Omental fat pad (tissue), 4 donors: ENCODE measurements around the gene AAK1. TPM values are rescaled to one million over a fixed set of nuclear protein-coding genes. Genes with fewer than 3 reads are reported as not detected.

Source experiments
- ATAC-seq: fragments of 150-250 bp; one replicate; pipeline ENCODE4 v1.9.1; 2016; ENCODE audit warnings: mild to moderate bottlenecking, moderate library complexity; ENCODE audit not compliant: low FRiP score
- DNase-seq: peaks from one replicate; pipeline ENCODE4 v3.0.0-alpha.2; 2019; ENCODE audit warnings: low spot score
- total RNA-seq, 4 donors: library from RNA; depleted of rRNA; stranded (reverse); fragments of >200 nt; gene quantifications; one replicate each; pipeline ENCODE4 v1.1.0, GENCODE V29; 2016
- TF ChIP-seq, protein P1 (sequence below), 3 donors: fragments of 450-650 bp; IDR thresholded peaks; one replicate each; pipeline ENCODE4 v1.5.1; 2016 to 2017; ENCODE audit warnings: antibody characterized with exemption in 3 of 3, mild to moderate bottlenecking in 3 of 3, moderate library complexity in 2 of 3

The AAK1 gene
- total RNA-seq, 4 donors from 2014 or later, result 41.4 to 62.3 (median 42.5) TPM

- DNase-seq (no peak), ATAC-seq (no peak)
- TF ChIP-seq, protein P1, sequence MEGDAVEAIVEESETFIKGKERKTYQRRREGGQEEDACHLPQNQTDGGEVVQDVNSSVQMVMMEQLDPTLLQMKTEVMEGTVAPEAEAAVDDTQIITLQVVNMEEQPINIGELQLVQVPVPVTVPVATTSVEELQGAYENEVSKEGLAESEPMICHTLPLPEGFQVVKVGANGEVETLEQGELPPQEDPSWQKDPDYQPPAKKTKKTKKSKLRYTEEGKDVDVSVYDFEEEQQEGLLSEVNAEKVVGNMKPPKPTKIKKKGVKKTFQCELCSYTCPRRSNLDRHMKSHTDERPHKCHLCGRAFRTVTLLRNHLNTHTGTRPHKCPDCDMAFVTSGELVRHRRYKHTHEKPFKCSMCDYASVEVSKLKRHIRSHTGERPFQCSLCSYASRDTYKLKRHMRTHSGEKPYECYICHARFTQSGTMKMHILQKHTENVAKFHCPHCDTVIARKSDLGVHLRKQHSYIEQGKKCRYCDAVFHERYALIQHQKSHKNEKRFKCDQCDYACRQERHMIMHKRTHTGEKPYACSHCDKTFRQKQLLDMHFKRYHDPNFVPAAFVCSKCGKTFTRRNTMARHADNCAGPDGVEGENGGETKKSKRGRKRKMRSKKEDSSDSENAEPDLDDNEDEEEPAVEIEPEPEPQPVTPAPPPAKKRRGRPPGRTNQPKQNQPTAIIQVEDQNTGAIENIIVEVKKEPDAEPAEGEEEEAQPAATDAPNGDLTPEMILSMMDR (IDR thresholded peaks at IDR 0.05), result no peak
Observed at GRCh38 chr2:69582582-69583176, 60.9 kb downstream of the AAK1 start.

- ATAC-seq, result no peak
- no peak for DNase-seq
- TF ChIP-seq, protein P1 (IDR thresholded peaks at IDR 0.05), result no peak
Observed at GRCh38 chr2:69581774-69582581, 61.6 kb downstream of the AAK1 start.

GRCh38 chr2:69580486-69580885, 63.1 kb downstream of the AAK1 start:
- DNase-seq, result no peak
- ATAC-seq, result no peak
- TF ChIP-seq, protein P1 (IDR thresholded peaks at IDR 0.05), result no peak

- DNase-seq (no peak), ATAC-seq (no peak)
- TF ChIP-seq, protein P1 (IDR thresholded peaks at IDR 0.05), result no peak
Observed at GRCh38 chr2:69579536-69579935, 64.0 kb downstream of the AAK1 start.

DNA sequence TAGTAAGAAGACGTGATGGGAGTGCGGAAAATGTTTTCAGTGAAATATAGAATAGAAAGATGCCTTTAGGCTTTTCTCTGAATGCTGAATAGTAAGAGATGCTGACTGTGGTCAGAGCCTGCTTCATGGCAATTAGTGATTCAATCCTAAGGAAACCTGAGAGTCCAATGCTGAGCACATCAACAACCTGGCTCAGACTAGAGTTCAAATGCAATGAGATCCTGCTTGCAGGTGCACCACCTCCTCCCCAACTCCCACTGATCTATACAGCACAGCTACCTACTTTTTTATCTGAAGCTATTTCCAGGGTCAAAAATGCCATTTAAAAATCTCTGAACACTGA, 65.4 kb downstream of the AAK1 start:
- ATAC-seq, result no peak
- TF ChIP-seq, protein P1 (IDR thresholded peaks at IDR 0.05), result no peak

GRCh38 chr2:69577467-69578197, 65.9 kb downstream of the AAK1 start:
- no peak for DNase-seq
- ATAC-seq, result no peak
- TF ChIP-seq, protein P1 (IDR thresholded peaks at IDR 0.05), result no peak

More for the DNA sequence above, 65.4 kb downstream of the AAK1 start:
- no peak for DNase-seq
